IMR-90 (cell line): Measurements from ENCODE around the gene PRMT1.

ENCODE experiments used
- MXI1 ChIP-seq: IDR thresholded peaks from 2 replicates; pipeline ENCODE4 v1.6.1; 2012; ENCODE audit warnings: low read depth, mild to moderate bottlenecking, low read length, moderate library complexity, borderline replicate concordance
- RFX5 ChIP-seq: IDR thresholded peaks from 2 replicates; pipeline ENCODE4 v1.8.0; 2012; ENCODE audit warnings: low read depth, mild to moderate bottlenecking, low read length, moderate library complexity
- TF ChIP-seq, protein P1 (sequence below): conservative IDR thresholded peaks from 2 replicates; pipeline ENCODE4 v1.5.1; 2012; ENCODE audit warnings: mild to moderate bottlenecking, low read depth, low read length, improper control_type of control experiment

DNA sequence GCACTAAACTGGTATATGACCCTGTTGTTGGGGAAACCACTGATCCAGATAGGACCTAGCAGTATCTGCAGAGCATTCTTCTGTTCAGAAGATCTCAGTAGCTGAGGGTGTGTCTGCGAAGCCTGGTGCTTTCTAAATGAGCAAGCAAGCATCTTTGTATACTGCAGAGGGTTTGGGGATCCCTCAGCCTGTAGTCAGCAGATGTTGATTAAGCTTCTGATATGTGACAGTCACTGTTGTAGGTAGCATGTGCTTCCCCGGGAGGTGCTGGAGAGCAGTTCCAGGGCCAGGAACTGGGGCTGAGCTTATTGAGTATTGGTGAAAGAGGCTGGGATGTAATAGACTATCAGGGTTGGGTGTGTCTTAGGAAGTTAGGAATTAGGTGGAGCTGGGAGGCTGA, 33.6 kb upstream of the PRMT1 start:
- TF ChIP-seq RFX5 (no peak), MXI1 (no peak)
- TF ChIP-seq, protein P1, sequence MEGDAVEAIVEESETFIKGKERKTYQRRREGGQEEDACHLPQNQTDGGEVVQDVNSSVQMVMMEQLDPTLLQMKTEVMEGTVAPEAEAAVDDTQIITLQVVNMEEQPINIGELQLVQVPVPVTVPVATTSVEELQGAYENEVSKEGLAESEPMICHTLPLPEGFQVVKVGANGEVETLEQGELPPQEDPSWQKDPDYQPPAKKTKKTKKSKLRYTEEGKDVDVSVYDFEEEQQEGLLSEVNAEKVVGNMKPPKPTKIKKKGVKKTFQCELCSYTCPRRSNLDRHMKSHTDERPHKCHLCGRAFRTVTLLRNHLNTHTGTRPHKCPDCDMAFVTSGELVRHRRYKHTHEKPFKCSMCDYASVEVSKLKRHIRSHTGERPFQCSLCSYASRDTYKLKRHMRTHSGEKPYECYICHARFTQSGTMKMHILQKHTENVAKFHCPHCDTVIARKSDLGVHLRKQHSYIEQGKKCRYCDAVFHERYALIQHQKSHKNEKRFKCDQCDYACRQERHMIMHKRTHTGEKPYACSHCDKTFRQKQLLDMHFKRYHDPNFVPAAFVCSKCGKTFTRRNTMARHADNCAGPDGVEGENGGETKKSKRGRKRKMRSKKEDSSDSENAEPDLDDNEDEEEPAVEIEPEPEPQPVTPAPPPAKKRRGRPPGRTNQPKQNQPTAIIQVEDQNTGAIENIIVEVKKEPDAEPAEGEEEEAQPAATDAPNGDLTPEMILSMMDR, result no peak
